Subcutaneous abdominal adipose tissue (tissue), 5 donors: Measurements from ENCODE around the gene FGD6.

Source experiments
- H3K27ac ChIP-seq: one replicate; pipeline ENCODE4 v1.7.0; 2013; ENCODE audit warnings: low read depth, mild to moderate bottlenecking, inconsistent platforms, low read length, moderate library complexity
- H3K27me3 ChIP-seq, 5 donors: one replicate each; pipeline ENCODE4 v1.7.0; 2013; ENCODE audit warnings: low read length in 5 of 5, inconsistent platforms in 1 of 5; ENCODE audit not compliant: control insufficient read depth in 5 of 5, insufficient read depth in 4 of 5
- H3K36me3 ChIP-seq, 5 donors: one replicate each; pipeline ENCODE4 v1.7.0; 2013; ENCODE audit warnings: low read length in 5 of 5; ENCODE audit not compliant: control insufficient read depth in 5 of 5, insufficient read depth in 5 of 5
- H3K4me1 ChIP-seq, 5 donors: one replicate each; pipeline ENCODE4 v1.7.0; 2013; ENCODE audit warnings: low read length in 5 of 5, mild to moderate bottlenecking in 3 of 5, moderate library complexity in 1 of 5; ENCODE audit not compliant: control insufficient read depth in 5 of 5, insufficient read depth in 5 of 5
- H3K4me3 ChIP-seq, 5 donors: one replicate each; pipeline ENCODE4 v1.7.0; 2013; ENCODE audit warnings: low read length in 5 of 5, low read depth in 1 of 5
- H3K9ac ChIP-seq, 5 donors: one replicate each; pipeline ENCODE4 v1.7.0; 2013; ENCODE audit warnings: low read length in 5 of 5, mild to moderate bottlenecking in 4 of 5, moderate library complexity in 3 of 5
- H3K9me3 ChIP-seq, 5 donors: one replicate each; pipeline ENCODE4 v1.7.0; 2013; ENCODE audit warnings: low read length in 5 of 5; ENCODE audit not compliant: control insufficient read depth in 5 of 5
- donor health status: healthy.
- donor health status: healthy.
- donor health status: healthy.
- donor health status: healthy.
- donor health status: healthy.

Gene FGD6

DNA sequence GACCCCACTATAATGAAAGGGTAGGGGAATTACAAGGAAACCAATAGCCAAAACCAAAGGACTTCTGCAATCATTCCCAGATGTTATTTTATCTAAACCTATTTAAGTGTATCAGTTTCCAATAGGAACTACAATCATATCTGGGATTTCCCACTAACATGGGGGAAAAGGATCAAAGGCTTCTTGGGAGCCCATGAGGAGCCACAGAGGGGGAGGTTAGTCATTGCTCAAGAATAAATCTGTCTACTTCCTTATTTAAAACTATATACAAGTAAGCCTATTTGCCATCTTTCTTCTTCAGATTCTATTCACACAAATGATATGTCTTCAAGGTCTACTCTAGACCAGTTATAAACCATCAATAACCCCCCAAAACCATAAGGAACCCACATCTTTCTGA lies 33.1 kb downstream of the FGD6 start:
- Histone ChIP-seq H3K27me3 (no peaks in the 10 kb centered on the region), H3K36me3 (no peaks in the 10 kb centered on the region), H3K4me3 (no peak overlapping the region)

GRCh38 chr12:95182868-95183415 lies 34.3 kb downstream of the FGD6 start:
- no peak overlapping the region for H3K27ac ChIP-seq

More for the DNA sequence above, 33.1 kb downstream of the FGD6 start:
- Histone ChIP-seq H3K9me3 (no peaks in the 10 kb centered on the region), H3K27ac (no peak overlapping the region), H3K4me1 (no peaks in the 10 kb centered on the region), H3K9ac (no peak overlapping the region)

GRCh38 chr12:95181103-95181502 lies 36.2 kb downstream of the FGD6 start:
- Histone ChIP-seq H3K27me3 (no peaks in the 10 kb centered on the region), H3K36me3 (no peaks in the 10 kb centered on the region), H3K27ac (no peak overlapping the region), H3K9ac (no peak overlapping the region), H3K4me1 (peaks cover 0 to 6% (median 0%) of the 10 kb centered on the region in 5 donors), H3K9me3 (no peaks in the 10 kb centered on the region), H3K4me3 (no peak overlapping the region)

More at GRCh38 chr12:95182868-95183415, 34.3 kb downstream of the FGD6 start:
- Histone ChIP-seq H3K9ac (no peak overlapping the region), H3K36me3 (no peaks in the 10 kb centered on the region), H3K4me3 (no peak overlapping the region), H3K9me3 (no peaks in the 10 kb centered on the region), H3K27me3 (no peaks in the 10 kb centered on the region), H3K4me1 (no peaks in the 10 kb centered on the region)

DNA sequence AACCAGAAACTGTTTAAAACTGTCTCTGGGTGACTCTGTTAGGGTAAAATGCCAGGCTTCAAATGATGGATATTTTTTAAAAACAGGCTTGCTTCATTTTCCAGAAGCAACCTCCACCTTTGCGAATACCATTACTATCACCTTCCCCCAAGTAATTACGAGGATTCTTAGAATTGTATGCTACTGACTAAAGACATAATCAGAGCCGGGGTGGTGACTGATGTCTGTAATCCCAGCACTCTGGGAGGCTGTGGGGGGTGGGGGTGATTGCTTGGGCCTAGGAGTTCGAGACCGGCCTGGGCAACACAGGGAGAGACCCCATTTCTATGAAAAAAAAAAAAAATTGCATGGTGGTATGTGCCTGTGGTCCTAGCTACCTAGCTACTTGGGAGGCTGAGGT lies 38.3 kb downstream of the FGD6 start:
- no peaks in the 10 kb centered on the region for H3K27me3 ChIP-seq
- no peaks in the 10 kb centered on the region for H3K9me3 ChIP-seq
- H3K27ac ChIP-seq = no peak overlapping the region
- no peak overlapping the region for H3K4me3 ChIP-seq
- H3K9ac ChIP-seq = no peak overlapping the region
- peaks cover 0 to 8% (median 0%) of the 10 kb centered on the region in 5 donors for H3K4me1 ChIP-seq
- H3K36me3 ChIP-seq = no peaks in the 10 kb centered on the region

GRCh38 chr12:95178136-95178535 lies 39.1 kb downstream of the FGD6 start:
- no peak overlapping the region for H3K27ac ChIP-seq
- no peaks in the 10 kb centered on the region for H3K27me3 ChIP-seq
- H3K9ac ChIP-seq = no peak overlapping the region
- no peaks in the 10 kb centered on the region for H3K9me3 ChIP-seq
- no peak overlapping the region for H3K4me3 ChIP-seq
- H3K4me1 ChIP-seq = peaks cover 0 to 14% (median 4%) of the 10 kb centered on the region in 5 donors
- no peaks in the 10 kb centered on the region for H3K36me3 ChIP-seq

- no peak overlapping the region for H3K4me3 ChIP-seq
- no peaks in the 10 kb centered on the region for H3K9me3 ChIP-seq
- no peak overlapping the region for H3K27ac ChIP-seq
- no peaks in the 10 kb centered on the region for H3K27me3 ChIP-seq
- no peak overlapping the region for H3K9ac ChIP-seq
- H3K4me1 ChIP-seq = peaks cover 0 to 14% (median 4%) of the 10 kb centered on the region in 5 donors
- H3K36me3 ChIP-seq = no peaks in the 10 kb centered on the region
These were observed 40.0 kb downstream of the FGD6 start for GRCh38 chr12:95177201-95177768.

GRCh38 chr12:95173392-95174251 lies 43.6 kb downstream of the FGD6 start:
- Histone ChIP-seq H3K9me3 (no peaks in the 10 kb centered on the region), H3K4me1 (peaks cover 0 to 17% (median 4%) of the 10 kb centered on the region in 5 donors), H3K27me3 (no peaks in the 10 kb centered on the region), H3K36me3 (no peaks in the 10 kb centered on the region), H3K27ac (no peak overlapping the region), H3K9ac (no peak overlapping the region), H3K4me3 (no peak overlapping the region)

- Histone ChIP-seq H3K4me1 (peaks cover 0 to 10% (median 4%) of the 10 kb centered on the region in 5 donors), H3K4me3 (no peak overlapping the region), H3K9ac (no peak overlapping the region), H3K9me3 (no peaks in the 10 kb centered on the region), H3K36me3 (no peaks in the 10 kb centered on the region), H3K27me3 (no peaks in the 10 kb centered on the region), H3K27ac (no peak overlapping the region)
These were observed 47.9 kb downstream of the FGD6 start for GRCh38 chr12:95169368-95169767.

- no peaks in the 10 kb centered on the region for H3K9me3 ChIP-seq
- H3K4me1 ChIP-seq = peaks cover 0 to 7% (median 3%) of the 10 kb centered on the region in 5 donors
- H3K9ac ChIP-seq = no peak overlapping the region
- H3K4me3 ChIP-seq = no peak overlapping the region
- no peak overlapping the region for H3K27ac ChIP-seq
- no peaks in the 10 kb centered on the region for H3K27me3 ChIP-seq
- no peaks in the 10 kb centered on the region for H3K36me3 ChIP-seq
These were observed 48.5 kb downstream of the FGD6 start for GRCh38 chr12:95168746-95169145.

DNA sequence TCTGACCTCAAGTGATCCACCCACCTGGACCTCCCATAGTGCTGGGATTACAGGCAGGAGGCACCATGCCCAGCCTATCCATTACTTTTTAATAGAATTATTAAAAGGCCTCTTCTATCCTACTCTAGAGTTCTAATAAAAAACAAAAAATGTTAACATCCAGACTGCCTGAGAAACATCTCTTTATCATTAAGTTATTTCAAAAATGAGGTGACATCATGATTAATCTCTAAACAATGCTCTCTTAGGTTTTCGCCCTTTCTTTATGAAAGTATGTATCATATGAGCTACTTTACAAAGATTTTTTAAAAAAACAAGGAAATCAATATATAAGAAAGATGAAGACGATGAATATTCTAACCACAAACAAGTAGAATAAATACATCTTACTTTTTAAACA lies 52.6 kb downstream of the FGD6 start:
- no peaks in the 10 kb centered on the region for H3K9me3 ChIP-seq
- no peak overlapping the region for H3K27ac ChIP-seq
- peaks cover 0 to 5% (median 0%) of the 10 kb centered on the region in 5 donors for H3K4me1 ChIP-seq
- no peaks in the 10 kb centered on the region for H3K36me3 ChIP-seq
- H3K27me3 ChIP-seq = no peaks in the 10 kb centered on the region
- H3K9ac ChIP-seq = no peak overlapping the region
- H3K4me3 ChIP-seq = peak overlapping the region in 1 of 5 donors; percentile 30
